GM23338 (cell line): ENCODE results near the gene SLC52A3. TPM values are rescaled to one million over a fixed set of nuclear protein-coding genes. Genes with fewer than 3 reads are reported as not detected.

Experiments used
- ATAC-seq: fragments of 200-7000 bp; cut with Tn5 transposase; 3 replicates; pipeline ENCODE4 v1.9.1; 2020
- DNase-seq: peaks from one replicate; pipeline ENCODE4 v3.0.0-alpha.2; 2015; ENCODE audit warnings: low spot score
- H2AFZ ChIP-seq: fragments of 200-600 bp; sonication (generic); 2 replicates; pipeline ENCODE4 v1.8.0; 2016; ENCODE audit warnings: antibody characterized with exemption, mild to moderate bottlenecking, moderate library complexity
- H3F3A ChIP-seq: fragments of 200-600 bp; sonication (generic); replicated peaks from 2 replicates; pipeline ENCODE4 v1.8.0; 2017; ENCODE audit warnings: antibody characterized with exemption, mixed run types, low read depth
- H3K27ac ChIP-seq: fragments of 200-600 bp; sonication (generic); 2 replicates; pipeline ENCODE4 v1.6.1; 2016; ENCODE audit warnings: low read depth
- H3K27me3 ChIP-seq: fragments of 200-600 bp; sonication (generic); 2 replicates; pipeline ENCODE4 v1.8.0; 2016; ENCODE audit warnings: mild to moderate bottlenecking, mixed run types, moderate library complexity; ENCODE audit not compliant: insufficient read depth
- H3K36me3 ChIP-seq: fragments of 200-600 bp; sonication (generic); 2 replicates; pipeline ENCODE4 v1.8.0; 2016; ENCODE audit warnings: mild to moderate bottlenecking; ENCODE audit not compliant: insufficient read depth
- H3K4me1 ChIP-seq: fragments of 200-600 bp; sonication (generic); 2 replicates; pipeline ENCODE4 v1.8.0; 2016; ENCODE audit warnings: mild to moderate bottlenecking, moderate library complexity; ENCODE audit not compliant: insufficient read depth
- H3K4me2 ChIP-seq: fragments of 200-600 bp; sonication (generic); 2 replicates; pipeline ENCODE4 v1.7.1; 2017; ENCODE audit warnings: mixed run types
- H3K4me3 ChIP-seq: fragments of 200-600 bp; sonication (generic); 2 replicates; pipeline ENCODE4 v1.6.1; 2016; ENCODE audit warnings: mixed run types
- H3K79me2 ChIP-seq: fragments of 200-600 bp; sonication (generic); replicated peaks from 2 replicates; pipeline ENCODE4 v1.8.0; 2017; ENCODE audit warnings: mild to moderate bottlenecking; ENCODE audit not compliant: insufficient read depth
- H3K9me2 ChIP-seq: fragments of 200-600 bp; sonication (generic); 2 replicates; pipeline ENCODE4 v1.8.0; 2017; ENCODE audit not compliant: insufficient read depth
- H4K20me1 ChIP-seq: fragments of 200-600 bp; sonication (generic); replicated peaks from 2 replicates; pipeline ENCODE4 v1.8.0; 2017; ENCODE audit warnings: mild to moderate bottlenecking; ENCODE audit not compliant: insufficient read depth
- H3K27ac Mint-ChIP-seq: 2 replicates; pipeline ENCODE4 v1.8.0; 2020; ENCODE audit warnings: inconsistent platforms, mild to moderate bottlenecking, moderate library complexity, mixed read lengths
- H3K27me3 Mint-ChIP-seq: 3 replicates; pipeline ENCODE4 v1.8.0; 2022; ENCODE audit warnings: low read depth, mild to moderate bottlenecking, moderate library complexity, mixed read lengths, inconsistent platforms; ENCODE audit not compliant: insufficient read depth, poor library complexity
- H3K36me3 Mint-ChIP-seq: 3 replicates; pipeline ENCODE4 v1.8.0; 2021; ENCODE audit warnings: low read depth, mild to moderate bottlenecking, inconsistent platforms, moderate library complexity, mixed read lengths
- H3K4me1 Mint-ChIP-seq: 3 replicates; pipeline ENCODE4 v1.8.0; 2020; ENCODE audit warnings: mild to moderate bottlenecking, inconsistent platforms, mixed read lengths
- H3K4me3 Mint-ChIP-seq: 3 replicates; pipeline ENCODE4 v1.8.0; 2021; ENCODE audit warnings: moderate library complexity, mild to moderate bottlenecking, inconsistent platforms, mixed read lengths
- H3K9me3 Mint-ChIP-seq: 3 replicates; pipeline ENCODE4 v1.8.0; 2020; ENCODE audit warnings: moderate library complexity, mild to moderate bottlenecking, inconsistent platforms, mixed read lengths
- CREB1 ChIP-seq: fragments of 250-450 bp; sonication (Bioruptor Pico); IDR thresholded peaks from 2 replicates; pipeline ENCODE4 v1.5.0; 2020; ENCODE audit warnings: low read depth, mild to moderate bottlenecking, moderate library complexity
- CTCF ChIP-seq, 2 experiments: fragments of 200-600 bp in 1 of 2; sonication (generic) in 1 of 2; conservative IDR thresholded peaks; 2 replicates each; pipeline versions ENCODE4 v1.5.1 to v1.6.1; 2016 to 2017; ENCODE audit warnings: antibody characterized with exemption in 2 of 2, low read depth in 2 of 2, mild to moderate bottlenecking in 2 of 2, moderate library complexity in 1 of 2
- ETS1 ChIP-seq: IDR thresholded peaks from 2 replicates; pipeline ENCODE4 v1.6.1; 2016; ENCODE audit warnings: antibody characterized with exemption
- EZH2 ChIP-seq: fragments of 200-600 bp; sonication (generic); IDR thresholded peaks from one replicate; pipeline ENCODE4 v1.8.0; 2017; ENCODE audit warnings: antibody characterized with exemption, mild to moderate bottlenecking, low read depth; ENCODE audit not compliant: unreplicated experiment
- EZH2phosphoT487 ChIP-seq: fragments of 200-600 bp; sonication (generic); IDR thresholded peaks from one replicate; pipeline ENCODE4 v1.8.1; 2018; ENCODE audit warnings: antibody characterized with exemption; ENCODE audit not compliant: unreplicated experiment
- REST ChIP-seq: IDR thresholded peaks from one replicate; pipeline ENCODE4 v1.6.1; 2018; ENCODE audit warnings: antibody characterized with exemption; ENCODE audit not compliant: unreplicated experiment
- STAT1 ChIP-seq: IDR thresholded peaks from one replicate; pipeline ENCODE4 v1.6.1; 2016; ENCODE audit warnings: antibody characterized with exemption; ENCODE audit not compliant: unreplicated experiment
- ZNF114 ChIP-seq: fragments of 250-450 bp; sonication (Bioruptor Pico); IDR thresholded peaks from 2 replicates; pipeline ENCODE4 v1.5.0; 2020; ENCODE audit warnings: mild to moderate bottlenecking, moderate library complexity
- ZNF331 ChIP-seq: fragments of 250-450 bp; sonication (Bioruptor Pico); IDR thresholded peaks from 2 replicates; pipeline ENCODE4 v1.5.0; 2020; ENCODE audit warnings: low read depth, mild to moderate bottlenecking, moderate library complexity
- polyA plus RNA-seq: library from polyadenylated mRNA; unstranded; fragments of >200 nt; fragmentation: Nextera tagmentation; extraction: Ambion mirVana; gene quantifications from 2 replicates; pipeline ENCODE4 v1.2.1, GENCODE V29; 2016
- total RNA-seq: library from RNA; depleted of rRNA; stranded (reverse); fragments of >200 nt; shearing (Covaris generic); gene quantifications from 2 replicates; pipeline ENCODE4 v1.2.3, GENCODE V29; 2014

Gene SLC52A3
- total and polyA plus RNA-seq, 2 experiments from 2014 or later = 2.3 to 4.5 TPM

- TF ChIP-seq CTCF (conservative IDR thresholded peaks at IDR 0.05; ENCODE audit: low read depth in 2 of 2) (no peak), ZNF331 (CRISPR knock-in tag) (no peak), ZNF114 (CRISPR knock-in tag) (no peak), ETS1 (no peak), STAT1 (no peak)
Measured at GRCh38 chr20:771741-772464, 3.6 kb upstream of the SLC52A3 start (continued).

GRCh38 chr20:770691-771090 is 2.4 kb upstream of the SLC52A3 start:
- Histone ChIP-seq H3K27me3 (no peaks in the 10 kb centered on the region), H3K27ac (no peak overlapping the region), H3K4me2 (no peak overlapping the region), H3K36me3 (no peaks in the 10 kb centered on the region), H4K20me1 (no peaks in the 10 kb centered on the region), H3K79me2 (no peaks in the 10 kb centered on the region), H3K4me3 (no peak overlapping the region), H3K9me2 (no peaks in the 10 kb centered on the region), H3K4me1 (peaks cover 3% of the 10 kb centered on the region; the same call in 1 of the 2 replicates), H2AFZ (no peak overlapping the region), H3F3A (no peaks in the 10 kb centered on the region)
- Mint-ChIP-seq H3K27me3 (peaks cover 6% of the 10 kb centered on the region), H3K9me3 (0 out of 3 replicates have a peak, but pooled peaks cover 2% of the 10 kb centered on the region), H3K4me3 (no peak overlapping the region), H3K4me1 (peaks cover 9% of the 10 kb centered on the region), H3K36me3 (no peaks in the 10 kb centered on the region), H3K27ac (no peak overlapping the region)
- TF ChIP-seq ZNF114 (CRISPR knock-in tag) (no peak), STAT1 (no peak), ETS1 (no peak)
- no peak for DNase-seq
- ATAC-seq = no peak

- H3K9me3 Mint-ChIP-seq = 0 out of 3 replicates have a peak, but pooled peaks cover 2% of the 10 kb centered on the region
- H3K4me1 Mint-ChIP-seq = no peaks in the 10 kb centered on the region
- peaks cover 6% of the 10 kb centered on the region for H3K27me3 Mint-ChIP-seq
- ATAC-seq (no peak), DNase-seq (no peak)
- H3K4me1 ChIP-seq = 0 out of 2 replicates have a peak, but pooled peaks cover 3% of the 10 kb centered on the region
- H3K79me2 ChIP-seq = no peaks in the 10 kb centered on the region
- H3K4me2 ChIP-seq = no peak overlapping the region
- H3K27ac Mint-ChIP-seq = no peak overlapping the region
- H4K20me1 ChIP-seq = no peaks in the 10 kb centered on the region
- no peaks in the 10 kb centered on the region for H3F3A ChIP-seq
- H3K27ac ChIP-seq = no peak overlapping the region
- H3K27me3 ChIP-seq = no peaks in the 10 kb centered on the region
- no peaks in the 10 kb centered on the region for H3K36me3 ChIP-seq
- no peaks in the 10 kb centered on the region for H3K9me2 ChIP-seq
- H3K36me3 Mint-ChIP-seq = no peaks in the 10 kb centered on the region
- no peak overlapping the region for H3K4me3 ChIP-seq
- no peak overlapping the region for H2AFZ ChIP-seq
- H3K4me3 Mint-ChIP-seq = no peak overlapping the region
- TF ChIP-seq STAT1 (no peak), ZNF331 (CRISPR knock-in tag) (no peak), CREB1 (CRISPR knock-in tag) (no peak), ETS1 (no peak), REST (no peak), EZH2 (no peak), EZH2phosphoT487 (no peak)
Measured at GRCh38 chr20:766906-767305, 1.4 kb downstream of the SLC52A3 start.
